ENCODE measurements around the gene CRIM1.

CRIM1 gene

DNA sequence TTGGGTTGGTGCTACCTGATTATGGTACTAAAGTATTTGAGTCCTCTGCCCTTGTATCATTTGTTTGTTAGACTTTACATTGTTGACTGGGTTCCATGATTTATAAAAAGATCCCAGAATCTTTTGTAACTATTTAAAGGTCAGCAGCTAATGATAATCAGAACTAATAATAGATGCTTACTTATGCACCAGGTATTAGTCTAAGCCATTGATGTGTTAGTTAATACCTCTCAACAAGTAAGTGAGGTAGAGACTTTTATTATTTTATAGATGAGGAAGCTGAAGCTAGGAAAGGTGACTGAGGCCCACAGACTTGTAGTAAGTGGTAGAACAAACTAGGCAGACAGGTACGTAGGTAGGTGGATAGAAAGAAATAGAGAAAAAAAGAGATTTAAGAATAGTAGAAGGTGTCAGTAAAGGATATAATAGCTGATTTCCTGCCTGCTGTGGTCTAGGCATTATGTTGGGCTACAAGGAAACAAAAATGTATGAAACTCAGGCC is 68.1 kb downstream of the CRIM1 start:
- no peak for TF ChIP-seq POLR2A (IDR thresholded peaks at IDR 0.05; ENCODE audit: low read length)
- no peak for TF ChIP-seq GATA1 (IDR thresholded peaks at IDR 0.05; ENCODE audit: low read depth, low read length)
- DNase-seq, result no peak

DNA sequence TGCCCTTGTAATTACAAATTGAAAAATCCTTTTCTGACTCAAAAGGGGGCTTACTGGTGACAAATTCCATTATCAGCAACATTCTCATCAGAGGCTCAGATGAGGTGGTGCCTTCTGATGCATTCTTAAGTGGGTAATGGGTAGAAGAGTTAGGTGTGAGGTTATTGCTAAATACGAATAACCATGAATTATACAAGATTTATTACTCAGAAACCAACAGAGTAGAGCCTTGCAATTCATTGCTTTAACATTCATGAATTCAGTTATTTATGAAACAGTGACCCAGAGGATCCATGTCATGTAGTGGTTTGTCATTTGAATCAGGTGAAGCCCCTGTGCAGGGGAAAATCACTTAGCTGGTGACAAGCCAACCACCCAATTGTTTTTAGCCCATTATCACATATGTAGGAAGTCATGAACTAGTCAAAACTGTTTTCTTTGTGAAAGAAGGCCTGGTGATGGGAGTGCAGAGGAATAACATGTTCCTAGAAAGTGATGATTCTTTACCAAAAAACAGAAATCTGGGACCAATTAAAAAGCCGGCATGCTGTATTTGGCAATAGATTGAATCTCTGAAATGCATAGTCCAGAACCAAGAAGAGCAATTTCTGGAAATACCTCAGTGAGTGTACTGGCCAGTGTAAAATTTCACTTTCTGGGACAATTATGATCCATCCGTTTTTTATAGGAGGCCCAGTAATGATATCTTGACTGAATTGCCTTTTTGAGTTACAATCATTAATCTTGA is 70.2 kb downstream of the CRIM1 start:
- no peak for TF ChIP-seq POLR2A (IDR thresholded peaks at IDR 0.05; ENCODE audit: low read length)
- no peak for DNase-seq

DNA sequence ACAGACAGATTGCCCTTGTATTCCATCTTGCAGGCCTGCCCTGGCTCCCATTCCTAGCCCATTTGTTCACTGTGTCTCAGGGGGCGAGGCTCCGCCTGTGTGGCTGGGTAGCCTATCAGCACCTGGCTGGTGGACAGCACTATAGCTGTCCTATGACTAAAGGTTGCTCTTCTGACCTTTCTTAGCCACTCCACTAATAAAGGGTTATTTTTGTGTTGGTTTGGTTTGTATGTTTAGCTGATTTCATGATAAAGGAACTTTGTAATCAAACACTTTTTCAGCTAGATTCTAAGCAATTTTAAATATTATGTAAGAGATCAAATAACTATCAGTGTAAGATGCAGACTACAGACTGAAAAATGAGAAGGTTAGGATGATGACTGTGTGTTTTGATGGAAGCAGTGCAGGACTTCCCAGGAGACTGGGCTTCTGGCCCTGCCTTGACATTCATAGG is 72.2 kb downstream of the CRIM1 start:
- TF ChIP-seq POLR2A (IDR thresholded peaks at IDR 0.05; ENCODE audit: low read length) (no peak), GATA1 (IDR thresholded peaks at IDR 0.05; ENCODE audit: low read depth, low read length) (no peak)
- no peak for DNase-seq

DNA sequence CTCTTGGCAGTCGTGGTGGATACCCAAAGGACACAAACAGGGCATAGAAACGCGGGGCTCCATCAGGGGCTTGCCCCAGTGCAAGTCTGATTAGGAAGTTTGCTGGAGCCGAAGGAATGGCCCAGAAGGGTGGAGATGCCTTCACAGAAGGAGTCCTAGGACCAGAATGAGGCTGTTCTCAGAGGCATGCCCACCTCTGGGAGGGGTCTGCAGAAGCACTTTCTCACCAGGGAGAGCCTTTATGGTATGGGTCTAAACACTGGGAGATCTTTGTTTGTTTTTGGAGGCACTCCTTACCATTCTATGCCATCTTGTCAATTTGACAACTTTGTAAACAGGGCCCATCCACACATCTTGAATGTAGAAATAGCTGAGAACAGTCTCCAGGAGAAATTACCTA is 75.0 kb downstream of the CRIM1 start:
- no peak for TF ChIP-seq POLR2A (IDR thresholded peaks at IDR 0.05; ENCODE audit: low read length)
- TF ChIP-seq GATA1 (IDR thresholded peaks at IDR 0.05; ENCODE audit: low read depth, low read length), result no peak
- no peak for DNase-seq

DNA sequence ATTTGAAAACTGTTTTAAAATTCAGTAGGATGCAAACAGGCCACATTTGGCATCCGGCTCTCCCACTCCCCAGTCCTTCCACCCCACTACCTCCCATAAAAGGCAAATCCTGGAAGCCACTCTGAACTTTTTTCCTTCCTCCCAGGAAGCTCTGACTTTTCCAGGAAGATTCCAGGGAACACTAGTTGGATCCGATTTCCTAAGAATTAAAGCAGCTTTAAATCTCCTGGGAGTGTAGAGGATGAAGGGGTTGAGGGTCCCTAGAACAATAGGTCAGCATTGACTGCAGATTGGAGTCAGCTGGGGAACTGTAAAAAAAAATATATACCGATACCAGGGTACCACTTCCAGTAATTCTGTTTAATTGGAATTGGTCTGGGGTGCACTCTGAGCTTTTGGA is 76.9 kb downstream of the CRIM1 start:
- TF ChIP-seq GATA1 (IDR thresholded peaks at IDR 0.05; ENCODE audit: low read depth, low read length) (no peak), POLR2A (IDR thresholded peaks at IDR 0.05; ENCODE audit: low read length) (no peak)
- DNase-seq, result no peak

DNA sequence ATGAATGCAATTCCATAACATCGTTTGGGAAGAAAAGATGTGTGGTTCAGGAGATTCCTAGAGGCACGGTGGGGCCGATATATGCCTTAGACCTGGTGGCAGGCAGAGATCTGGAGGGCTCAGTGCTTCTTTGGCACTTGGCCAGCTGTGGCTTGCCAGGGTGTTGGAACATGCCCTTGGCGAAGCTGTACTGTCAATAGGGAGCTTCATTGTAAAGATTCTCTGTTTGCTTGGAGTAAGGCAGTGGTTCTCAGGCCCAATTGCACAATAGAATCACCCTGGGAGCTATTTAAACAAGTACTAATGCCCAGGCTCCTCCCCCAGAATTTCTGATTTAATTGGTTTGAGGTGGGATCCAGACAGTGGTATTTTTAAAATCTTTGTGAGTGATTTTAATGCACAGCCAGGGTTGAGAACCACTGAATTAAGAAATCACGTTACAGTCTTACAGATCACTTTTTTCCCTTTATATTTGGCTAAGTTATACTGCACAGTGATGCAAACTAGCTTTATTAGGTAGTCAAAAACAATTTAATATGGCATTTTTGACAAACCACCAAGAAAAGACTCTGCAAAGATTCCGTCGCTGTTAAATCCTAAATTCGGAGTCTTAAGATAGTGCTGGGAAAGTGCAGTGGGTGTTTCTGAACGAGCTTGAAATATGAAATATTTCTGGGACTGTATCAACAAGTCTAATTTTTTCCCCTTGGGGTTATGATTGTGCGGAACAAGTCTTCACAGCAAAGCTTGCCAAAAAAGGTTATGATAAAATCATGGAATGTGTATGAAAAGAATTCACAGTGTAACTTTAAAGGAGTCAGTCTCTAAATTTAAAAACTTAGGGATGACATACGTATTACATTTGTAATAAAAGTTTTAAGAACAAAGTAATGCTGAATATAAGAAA is 78.0 kb downstream of the CRIM1 start:
- DNase-seq, result no peak

DNA sequence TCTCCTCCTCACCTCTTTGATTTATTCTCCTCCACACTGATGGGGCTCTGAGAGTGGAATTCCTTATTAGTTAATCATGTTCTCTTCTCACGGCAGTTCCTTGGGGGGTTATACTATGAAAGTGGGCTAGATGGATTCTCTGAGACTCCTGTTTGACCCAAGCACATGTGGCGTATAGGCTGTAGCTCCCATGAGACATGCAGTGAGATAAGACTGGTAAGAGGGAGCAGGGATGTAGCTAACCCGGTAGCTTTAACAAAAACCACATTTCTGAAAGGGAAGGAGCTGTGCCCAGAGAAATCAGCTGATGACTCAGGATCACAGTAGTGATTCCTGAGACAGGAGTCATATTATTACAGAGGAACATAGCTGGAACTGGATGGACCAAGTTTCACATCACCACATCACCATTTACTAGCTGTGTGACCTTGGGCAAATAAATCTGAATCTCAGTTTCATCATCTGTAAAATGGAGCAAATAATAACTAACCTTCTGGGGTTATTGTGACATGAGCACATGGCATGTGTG is 82.9 kb downstream of the CRIM1 start:
- no peak for DNase-seq

More for the DNA sequence above, 78.0 kb downstream of the CRIM1 start:
- TF ChIP-seq GATA1 (IDR thresholded peaks at IDR 0.05; ENCODE audit: low read depth, low read length) (no peak), POLR2A (IDR thresholded peaks at IDR 0.05; ENCODE audit: low read length) (no peak)

DNA sequence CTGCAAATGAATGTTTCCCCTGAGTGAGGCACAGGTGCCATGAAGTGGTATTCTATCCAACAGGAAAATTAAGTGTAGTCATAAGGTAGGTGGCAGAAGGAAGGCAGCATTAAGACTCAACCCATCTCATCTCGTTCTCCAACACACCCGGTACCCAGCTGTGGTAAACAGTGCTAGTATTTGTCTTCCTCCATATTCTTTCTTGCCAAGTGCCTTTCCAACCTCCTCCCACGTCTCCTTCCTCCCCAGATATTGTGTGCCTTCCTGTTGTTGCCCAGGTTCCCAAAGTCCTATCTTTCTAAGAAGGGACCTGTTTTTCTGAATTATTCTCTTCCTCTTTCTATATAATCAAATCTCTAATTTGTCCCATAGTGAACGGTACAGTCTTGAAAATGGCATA is 83.5 kb downstream of the CRIM1 start:
- no peak for TF ChIP-seq GATA1 (IDR thresholded peaks at IDR 0.05; ENCODE audit: low read depth, low read length)
- TF ChIP-seq POLR2A (IDR thresholded peaks at IDR 0.05; ENCODE audit: low read length), result no peak
- no peak for DNase-seq

More for the DNA sequence above, 82.9 kb downstream of the CRIM1 start:
- TF ChIP-seq POLR2A (IDR thresholded peaks at IDR 0.05; ENCODE audit: low read length) (no peak), GATA1 (IDR thresholded peaks at IDR 0.05; ENCODE audit: low read depth, low read length) (no peak)

DNA sequence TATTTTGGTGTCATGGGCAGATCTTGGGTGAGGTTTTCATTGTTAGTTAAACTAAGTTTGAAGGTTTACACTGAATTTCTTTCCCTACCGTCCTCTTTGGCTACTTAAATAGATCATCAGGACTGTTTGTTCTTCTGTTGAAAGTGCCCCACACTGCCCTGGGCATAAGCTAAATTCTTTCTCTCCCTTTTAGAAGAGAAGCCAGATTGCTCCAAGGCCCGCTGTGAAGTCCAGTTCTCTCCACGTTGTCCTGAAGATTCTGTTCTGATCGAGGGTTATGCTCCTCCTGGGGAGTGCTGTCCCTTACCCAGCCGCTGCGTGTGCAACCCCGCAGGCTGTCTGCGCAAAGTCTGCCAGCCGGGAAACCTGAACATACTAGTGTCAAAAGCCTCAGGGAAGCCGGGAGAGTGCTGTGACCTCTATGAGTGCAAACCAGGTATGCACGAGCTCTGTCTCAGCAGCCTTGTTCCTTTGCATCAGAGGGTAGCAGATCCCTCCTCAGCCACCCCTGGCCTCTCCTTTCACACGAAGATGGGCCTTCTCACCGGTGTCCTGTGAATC is 85.6 kb downstream of the CRIM1 start:
- TF ChIP-seq POLR2A (IDR thresholded peaks at IDR 0.05; ENCODE audit: low read length), result no peak
- TF ChIP-seq GATA1 (IDR thresholded peaks at IDR 0.05; ENCODE audit: low read depth, low read length), result no peak

DNA sequence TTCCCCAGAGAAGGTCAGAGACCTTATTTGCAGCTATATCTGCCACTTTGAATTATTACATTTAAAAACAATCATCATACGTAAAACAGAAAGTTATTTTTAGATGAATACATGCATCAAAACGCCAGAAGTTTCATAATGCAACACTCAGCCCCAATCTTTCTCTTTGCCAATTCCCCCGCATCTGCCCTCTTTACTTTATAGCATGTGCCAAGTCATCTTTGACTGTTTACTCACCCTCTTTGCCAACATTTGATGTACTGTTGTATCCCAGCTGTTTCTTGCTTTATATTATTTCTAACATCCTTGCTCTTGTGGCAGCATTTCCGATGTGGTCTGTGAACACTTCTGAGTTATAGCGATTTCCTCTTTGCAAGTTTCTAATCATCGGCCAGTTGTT is 86.2 kb downstream of the CRIM1 start:
- no peak for TF ChIP-seq POLR2A (IDR thresholded peaks at IDR 0.05; ENCODE audit: low read length)
- no peak for TF ChIP-seq GATA1 (IDR thresholded peaks at IDR 0.05; ENCODE audit: low read depth, low read length)

More for the DNA sequence above, 85.6 kb downstream of the CRIM1 start:
- no peak for DNase-seq

DNA sequence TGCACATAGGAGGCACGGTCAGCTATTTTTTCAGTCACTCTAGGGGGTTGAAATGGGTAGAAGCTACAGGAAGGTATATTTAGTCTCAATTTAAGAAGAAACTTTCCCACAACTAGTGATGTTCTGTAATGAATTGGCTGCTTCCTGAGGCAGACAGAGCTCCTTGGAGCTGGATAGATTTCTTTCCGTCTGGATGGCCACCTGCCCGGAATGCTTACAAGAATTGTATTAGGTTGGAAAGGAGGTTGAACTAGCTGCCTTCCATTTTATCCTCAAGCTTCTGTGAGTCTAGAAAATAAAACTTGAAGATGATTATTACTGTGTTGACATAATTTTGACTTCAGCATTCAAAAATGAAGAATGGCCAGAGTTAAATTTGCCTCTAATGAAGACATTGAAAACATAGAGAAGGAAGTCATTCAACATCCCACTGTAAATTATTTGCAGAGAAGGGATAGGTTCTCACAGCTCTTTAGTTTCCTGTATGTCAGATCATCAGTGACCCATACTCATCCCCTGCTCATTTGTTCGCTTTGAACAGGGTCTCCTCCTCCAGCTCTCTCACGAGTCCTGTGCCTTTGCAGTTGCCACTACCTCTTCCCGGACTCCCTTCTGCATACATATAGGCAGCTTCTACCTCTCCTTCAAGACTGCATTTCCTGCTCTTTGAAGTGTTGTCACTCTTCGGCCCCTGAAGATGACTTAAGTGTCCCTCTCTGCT is 88.8 kb downstream of the CRIM1 start:
- no peak for DNase-seq

More for the DNA sequence above, 86.2 kb downstream of the CRIM1 start:
- no peak for DNase-seq

DNA sequence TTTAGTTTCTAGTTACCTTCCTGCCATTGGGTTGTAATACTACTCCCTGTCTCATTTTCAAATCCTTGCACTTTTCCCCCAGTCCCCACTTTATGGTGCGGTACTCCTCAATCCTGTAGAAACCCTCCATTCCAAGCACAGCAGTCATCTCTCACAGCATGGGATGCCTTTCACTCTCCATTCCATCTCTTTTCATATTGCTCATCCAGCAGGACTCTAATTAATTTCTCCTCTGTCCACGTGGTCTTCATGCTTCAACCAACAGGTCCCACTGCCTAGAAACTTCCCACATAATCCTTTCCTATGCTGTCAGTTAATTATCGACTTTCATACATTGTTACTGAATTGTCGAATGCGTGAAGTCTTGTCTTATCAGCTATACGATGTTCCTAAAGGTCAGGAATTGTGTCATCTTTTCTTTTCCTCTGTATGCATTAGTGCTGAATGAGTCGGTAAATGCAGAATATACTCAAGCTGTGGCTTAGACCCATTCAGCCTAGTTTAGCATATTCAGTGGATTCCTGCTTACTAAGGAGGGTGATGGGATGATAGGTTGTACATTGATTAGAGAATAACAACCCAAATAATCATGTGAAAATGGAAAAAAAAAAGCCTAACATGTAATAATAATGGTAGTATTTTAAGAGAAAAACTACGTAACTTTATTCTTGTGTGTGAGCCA is 89.7 kb downstream of the CRIM1 start:
- DNase-seq, result no peak
- no peak for TF ChIP-seq GATA1 (IDR thresholded peaks at IDR 0.05; ENCODE audit: low read depth, low read length)
- TF ChIP-seq POLR2A (IDR thresholded peaks at IDR 0.05; ENCODE audit: low read length), result no peak

More for the DNA sequence above, 88.8 kb downstream of the CRIM1 start:
- TF ChIP-seq POLR2A (IDR thresholded peaks at IDR 0.05; ENCODE audit: low read length), result no peak
- no peak for TF ChIP-seq GATA1 (IDR thresholded peaks at IDR 0.05; ENCODE audit: low read depth, low read length)

DNA sequence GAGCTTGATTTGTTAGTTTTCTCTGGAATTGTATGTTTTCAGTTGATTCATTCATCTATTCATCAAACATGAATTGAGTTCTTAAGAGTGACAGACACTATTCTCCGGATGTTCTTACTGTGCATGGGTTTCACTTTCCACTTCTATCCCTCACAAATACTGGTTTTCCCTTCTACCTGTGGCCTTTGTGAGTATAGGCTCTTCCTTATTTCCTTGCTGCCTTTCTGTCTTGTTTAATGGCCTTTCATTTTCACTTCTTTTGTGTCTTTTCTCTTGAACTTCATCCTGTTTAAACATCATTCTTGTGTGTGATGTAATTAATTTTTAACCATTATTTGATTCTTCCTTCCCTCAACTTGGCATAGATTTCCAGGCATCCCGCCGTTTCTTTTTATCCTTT is 90.7 kb downstream of the CRIM1 start:
- no peak for DNase-seq
- TF ChIP-seq POLR2A (IDR thresholded peaks at IDR 0.05; ENCODE audit: low read length) (no peak), GATA1 (IDR thresholded peaks at IDR 0.05; ENCODE audit: low read depth, low read length) (no peak)

Data from erythroblast (primary cell).